Astrocyte of the spinal cord (primary cell): ENCODE measurements around the gene GALNT12.
A peak's percentile ranks its signal among the peaks of the same experiment; 100 is the strongest.

Experiments used
- DNase-seq: peaks from one replicate; pipeline ENCODE4 v3.0.0; 2011; ENCODE audit warnings: low read depth, low spot score
- H3K4me3 ChIP-seq: 2 replicates; pipeline ENCODE4 v1.5.1; 2011; ENCODE audit warnings: low read depth, mild to moderate bottlenecking, low read length, moderate library complexity
- in situ Hi-C: cut with HindIII; loops from 2 replicates; pipeline ENCODE4 v1.10.0; 2017; ENCODE audit warnings: low sequenced_read_pairs
- TF ChIP-seq, protein P1 (sequence below): IDR thresholded peaks from 2 replicates; pipeline ENCODE4 v1.5.1; 2012; ENCODE audit warnings: low read depth, mild to moderate bottlenecking, low read length, inconsistent platforms

The GALNT12 gene

DNA sequence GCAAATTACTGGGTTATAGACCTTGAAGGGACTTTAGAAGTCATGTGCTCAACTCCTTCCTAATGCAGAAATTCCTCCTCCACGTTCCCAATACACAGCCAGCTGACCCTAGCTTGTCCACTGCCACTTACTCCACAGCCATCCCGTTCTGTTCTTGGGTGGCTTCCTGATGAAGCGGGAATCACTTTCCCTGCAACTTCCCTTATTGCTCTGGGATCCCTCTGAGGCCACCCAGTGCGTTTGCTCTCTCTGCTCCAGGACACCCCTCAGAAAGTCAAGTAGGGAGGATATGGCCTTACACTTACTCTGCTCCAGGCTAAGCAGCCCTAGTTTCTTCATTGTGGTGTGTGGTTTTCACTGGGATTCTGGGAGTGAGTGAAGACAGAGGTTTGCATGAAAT lies 55.5 kb downstream of the GALNT12 start:
- in situ Hi-C loops, result no loop called here
- DNase-seq, result no peak
- H3K4me3 ChIP-seq, result no peak overlapping the region
- TF ChIP-seq, protein P1, sequence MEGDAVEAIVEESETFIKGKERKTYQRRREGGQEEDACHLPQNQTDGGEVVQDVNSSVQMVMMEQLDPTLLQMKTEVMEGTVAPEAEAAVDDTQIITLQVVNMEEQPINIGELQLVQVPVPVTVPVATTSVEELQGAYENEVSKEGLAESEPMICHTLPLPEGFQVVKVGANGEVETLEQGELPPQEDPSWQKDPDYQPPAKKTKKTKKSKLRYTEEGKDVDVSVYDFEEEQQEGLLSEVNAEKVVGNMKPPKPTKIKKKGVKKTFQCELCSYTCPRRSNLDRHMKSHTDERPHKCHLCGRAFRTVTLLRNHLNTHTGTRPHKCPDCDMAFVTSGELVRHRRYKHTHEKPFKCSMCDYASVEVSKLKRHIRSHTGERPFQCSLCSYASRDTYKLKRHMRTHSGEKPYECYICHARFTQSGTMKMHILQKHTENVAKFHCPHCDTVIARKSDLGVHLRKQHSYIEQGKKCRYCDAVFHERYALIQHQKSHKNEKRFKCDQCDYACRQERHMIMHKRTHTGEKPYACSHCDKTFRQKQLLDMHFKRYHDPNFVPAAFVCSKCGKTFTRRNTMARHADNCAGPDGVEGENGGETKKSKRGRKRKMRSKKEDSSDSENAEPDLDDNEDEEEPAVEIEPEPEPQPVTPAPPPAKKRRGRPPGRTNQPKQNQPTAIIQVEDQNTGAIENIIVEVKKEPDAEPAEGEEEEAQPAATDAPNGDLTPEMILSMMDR, result no peak

GRCh38 chr9:98864281-98865174 lies 57.1 kb downstream of the GALNT12 start:
- TF ChIP-seq, protein P1, result no peak
- DNase-seq, result no peak
- no peak overlapping the region for H3K4me3 ChIP-seq
- in situ Hi-C loops, result no loop called here

GRCh38 chr9:98865284-98865875 lies 57.9 kb downstream of the GALNT12 start:
- H3K4me3 ChIP-seq, result no peak overlapping the region
- no peak for DNase-seq
- in situ Hi-C loops, result no loop called here
- TF ChIP-seq, protein P1, result no peak

GRCh38 chr9:98866435-98867102 lies 59.1 kb downstream of the GALNT12 start:
- TF ChIP-seq, protein P1, result no peak
- in situ Hi-C loops, result no loop called here
- no peak for DNase-seq
- no peak overlapping the region for H3K4me3 ChIP-seq

DNA sequence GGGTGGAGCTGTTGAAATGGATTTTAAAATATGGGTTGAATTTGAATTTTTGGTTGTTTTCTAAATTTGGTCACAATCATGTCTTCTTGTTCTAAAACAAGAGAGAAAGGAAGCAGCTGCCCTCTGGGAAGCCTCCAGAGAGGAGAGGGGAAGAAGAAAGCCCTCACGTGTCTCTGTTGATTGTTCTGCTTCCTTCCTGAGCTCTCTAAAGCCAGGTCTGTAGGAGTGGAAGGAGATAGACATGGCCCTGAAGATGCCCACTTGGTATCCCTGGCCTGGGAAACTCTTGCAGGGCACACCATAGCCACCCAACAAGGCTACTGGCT lies 59.6 kb downstream of the GALNT12 start:
- H3K4me3 ChIP-seq, result no peak overlapping the region
- in situ Hi-C loops, result no loop called here
- TF ChIP-seq, protein P1, result no peak

DNA sequence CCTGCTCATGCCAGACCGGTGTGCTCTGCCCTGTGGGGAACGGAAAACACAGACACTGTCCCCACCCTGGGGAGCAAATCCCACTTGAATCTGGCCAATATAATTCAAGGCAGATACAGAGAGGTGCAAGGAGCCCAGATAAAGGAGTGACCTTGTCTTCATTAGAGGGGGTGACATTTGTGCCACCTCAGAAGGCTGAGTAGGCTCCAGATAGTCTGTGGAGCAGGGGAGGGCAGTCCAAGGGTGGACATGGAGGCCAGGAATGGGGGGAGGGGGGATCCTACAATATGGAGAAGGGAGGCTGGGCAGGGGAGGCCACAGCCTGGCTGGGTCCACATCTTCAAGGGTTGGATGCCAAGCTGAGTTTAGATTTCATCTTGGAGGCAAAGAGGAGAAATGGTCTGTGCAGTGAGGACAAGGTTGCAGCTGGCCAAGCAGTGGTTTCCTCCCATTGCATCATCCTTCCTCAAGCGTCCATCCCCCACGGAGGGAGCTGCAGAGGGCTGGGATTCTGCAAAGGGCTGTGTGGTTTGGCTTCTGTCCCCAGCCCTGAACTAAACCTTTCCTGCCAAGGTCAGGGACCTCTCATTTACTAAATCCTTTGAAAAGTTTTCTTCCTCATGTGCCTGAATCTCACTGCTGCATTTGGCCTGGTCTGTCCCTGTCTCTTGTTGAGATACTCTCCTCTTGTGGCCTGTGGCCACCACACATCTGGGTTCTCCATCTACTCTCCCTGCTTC lies 60.1 kb downstream of the GALNT12 start:
- TF ChIP-seq, protein P1, result no peak
- in situ Hi-C loops, result no loop called here
- no peak overlapping the region for H3K4me3 ChIP-seq
- peak; percentile 93 for DNase-seq

More for the DNA sequence above, 59.6 kb downstream of the GALNT12 start:
- DNase-seq, result no peak
